ENCODE data around the gene FAF1.
"Not testable (repeated sequence)": the region's sequence is repeated elsewhere in the genome, so short reads cannot be mapped to it uniquely, and the experiment has no call there.

The FAF1 gene

GRCh38 chr1:50959303-50959912 is 659 bp downstream of the FAF1 start:
- no peak for DNase-seq (ENCODE audit: low read depth in 2 of 2)

GRCh38 chr1:50955116-50955515 is 5.0 kb downstream of the FAF1 start:
- DNase-seq (ENCODE audit: low read depth in 2 of 2): no peak

DNA sequence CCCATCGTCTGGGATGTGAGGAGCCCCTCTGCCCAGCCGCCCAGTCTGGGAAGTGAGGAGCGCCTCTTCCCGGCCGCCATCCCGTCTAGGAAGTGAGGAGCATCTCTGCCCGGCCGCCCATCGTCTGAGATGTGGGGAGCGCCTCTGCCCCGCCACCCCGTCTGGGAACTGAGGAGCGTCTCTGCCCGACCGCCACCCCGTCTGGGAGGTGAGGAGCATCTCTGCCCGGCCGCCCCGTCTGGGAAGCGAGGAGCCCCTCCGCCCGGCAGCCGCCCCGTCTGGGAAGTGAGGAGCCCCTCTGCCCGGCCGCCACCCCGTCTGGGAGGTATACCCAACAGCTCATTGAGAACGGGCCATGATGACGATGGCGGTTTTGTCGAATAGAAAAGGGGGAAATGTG is 7.5 kb downstream of the FAF1 start:
- DNase-seq (ENCODE audit: low read depth in 2 of 2): not testable (repeated sequence)

DNA sequence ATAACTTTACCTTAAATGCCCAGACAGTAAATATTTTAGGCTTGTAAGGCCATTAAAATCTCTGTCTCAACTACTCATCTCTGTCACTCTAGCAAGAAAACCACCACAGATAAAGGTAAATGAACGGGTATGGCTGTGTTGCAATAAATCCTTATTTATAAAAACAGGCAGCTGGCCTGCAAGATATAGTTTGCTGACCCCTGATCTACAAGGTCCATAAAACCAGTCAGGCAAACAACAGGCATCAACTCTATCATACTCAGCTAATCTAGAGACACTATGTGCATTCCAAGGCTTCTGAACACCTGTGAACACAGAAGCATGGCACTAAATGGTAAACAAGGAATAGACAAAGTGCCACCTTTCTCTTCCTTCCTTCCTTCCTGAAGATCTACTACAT is 9.7 kb downstream of the FAF1 start:
- no peak for DNase-seq (ENCODE audit: low read depth in 2 of 2)

DNA sequence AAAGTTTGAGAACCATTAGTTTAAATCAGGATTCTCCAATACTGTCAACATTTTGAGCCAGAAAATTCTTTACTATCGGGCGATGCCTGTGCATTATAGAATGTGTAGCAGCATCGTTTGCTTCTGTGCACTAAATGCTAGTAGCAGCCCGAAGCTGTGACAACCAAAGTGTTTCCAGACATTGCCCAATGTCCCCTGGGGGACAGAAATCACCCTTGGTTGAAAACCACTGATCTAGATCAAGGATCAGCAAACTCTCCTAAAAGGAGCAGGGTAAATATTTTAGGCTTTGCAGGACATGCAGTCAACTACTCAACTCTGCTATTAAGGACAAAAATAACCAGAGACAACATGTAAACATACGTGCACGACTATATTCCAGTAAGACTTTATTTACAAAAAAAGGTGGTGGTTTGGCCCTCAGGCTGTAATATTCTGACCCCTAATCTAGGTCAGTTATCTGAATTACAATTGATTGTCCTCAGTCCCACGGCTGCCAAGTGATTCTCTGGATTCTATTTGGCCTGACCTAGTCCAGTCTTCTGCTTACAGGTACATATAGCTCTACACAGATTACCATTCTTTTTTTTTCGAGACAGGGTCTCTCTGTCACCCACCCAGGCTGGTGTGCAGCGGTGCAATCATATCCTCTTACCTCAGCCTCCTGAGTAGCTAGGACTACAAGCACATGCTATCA is 10.6 kb downstream of the FAF1 start:
- no peak for DNase-seq (ENCODE audit: low read depth in 2 of 2)

- DNase-seq (ENCODE audit: low read depth in 2 of 2): no peak
Measured at GRCh38 chr1:50942334-50942733, 17.7 kb downstream of the FAF1 start.

DNA sequence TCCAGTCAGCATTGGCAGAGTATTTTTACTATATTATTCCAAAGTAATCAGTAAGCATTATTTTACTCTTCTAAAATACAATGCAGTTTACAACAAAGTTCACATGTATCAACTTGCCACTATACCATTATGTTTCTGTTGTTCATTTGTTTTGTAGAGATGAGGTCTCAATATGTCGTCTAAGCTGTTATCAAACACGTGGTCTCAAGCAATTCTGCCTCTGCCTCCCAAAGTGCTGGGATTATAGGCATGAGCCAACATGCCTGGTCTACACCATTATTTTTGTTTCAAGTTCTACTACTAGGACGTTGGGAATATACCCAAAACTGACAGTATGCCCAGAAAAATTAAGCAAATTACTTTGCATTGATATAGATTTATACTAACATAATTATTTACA is 19.8 kb downstream of the FAF1 start:
- no peak for DNase-seq (ENCODE audit: low read depth in 2 of 2)

- no peak for DNase-seq (ENCODE audit: low read depth in 2 of 2)
Measured at GRCh38 chr1:50936321-50936720, 23.7 kb downstream of the FAF1 start.

GRCh38 chr1:50935276-50935675 is 24.8 kb downstream of the FAF1 start:
- not testable (repeated sequence) for DNase-seq (ENCODE audit: low read depth in 2 of 2)

DNA sequence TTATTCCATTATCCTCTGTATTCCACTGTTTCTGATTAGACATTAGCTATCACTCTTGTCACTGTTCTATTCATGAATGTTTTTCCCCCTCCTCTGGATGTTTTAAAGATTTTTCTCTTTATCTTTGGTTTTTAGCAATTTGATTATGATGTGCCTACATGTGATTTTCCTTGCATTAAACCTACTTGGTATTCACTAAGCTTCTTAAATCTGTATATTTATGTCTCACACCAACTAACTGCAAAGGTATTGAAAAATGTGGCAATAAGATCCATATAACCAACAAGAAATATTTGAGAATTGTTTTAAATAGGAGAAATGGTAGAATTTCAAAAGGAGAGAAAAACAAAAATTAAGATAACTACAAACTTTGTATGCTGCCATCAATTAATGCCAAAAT is 25.2 kb downstream of the FAF1 start:
- DNase-seq (ENCODE audit: low read depth in 2 of 2): no peak

DNA sequence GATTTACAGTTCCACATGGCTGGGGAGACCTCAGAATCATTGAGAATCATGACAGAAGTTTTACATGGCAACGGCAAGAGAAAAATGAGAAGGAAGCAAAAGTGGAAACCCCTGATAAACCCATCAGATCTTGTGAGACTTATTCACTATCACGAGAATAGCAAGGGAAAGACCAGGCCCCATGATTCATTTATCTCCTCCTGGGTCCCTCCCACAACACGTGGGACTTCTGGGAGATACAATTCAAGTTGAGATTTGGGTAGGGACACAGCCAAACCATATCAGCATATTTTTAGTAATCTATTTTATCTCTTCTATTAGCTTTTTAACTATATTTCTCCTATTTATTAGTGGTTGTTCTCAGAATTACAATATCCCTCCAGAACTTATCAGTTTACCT is 26.3 kb downstream of the FAF1 start:
- DNase-seq (ENCODE audit: low read depth in 2 of 2): not testable (repeated sequence)

GRCh38 chr1:50932043-50932442 is 28.0 kb downstream of the FAF1 start:
- DNase-seq (ENCODE audit: low read depth in 2 of 2): not testable (repeated sequence)

DNA sequence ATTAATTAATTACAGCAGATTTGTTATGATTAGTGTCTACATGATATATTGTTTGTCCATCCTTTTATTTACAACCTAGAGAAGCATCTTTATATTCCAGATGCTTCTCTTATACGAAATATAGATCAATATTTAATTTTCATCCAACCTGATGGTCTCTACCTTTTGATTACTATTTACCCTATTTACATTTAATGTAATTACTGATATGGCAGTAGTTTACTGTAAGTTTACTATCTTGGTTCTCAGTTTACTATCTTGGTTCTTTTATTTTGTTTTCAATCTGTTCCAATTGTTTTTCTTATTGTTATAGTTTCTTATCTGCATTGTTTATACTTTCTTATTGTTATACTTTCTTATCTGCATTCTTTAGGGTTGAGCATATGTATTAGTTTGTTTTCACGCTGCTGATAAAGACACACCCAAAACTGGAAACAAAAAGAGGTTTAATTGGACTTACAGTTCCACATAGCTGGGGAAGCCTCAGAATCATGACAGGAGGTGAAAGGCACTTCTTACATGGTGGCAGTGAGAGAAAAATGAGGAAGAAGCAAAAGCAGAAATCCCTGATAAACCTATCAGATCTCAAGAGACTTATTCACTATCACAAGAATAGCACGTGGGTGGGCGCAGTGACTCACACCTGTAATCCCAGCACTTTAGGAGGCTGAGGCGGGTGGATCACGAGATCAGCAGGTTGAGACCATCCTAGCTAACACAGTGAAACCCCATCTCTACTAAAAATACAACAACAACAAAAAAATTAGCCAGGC is 28.9 kb downstream of the FAF1 start:
- no peak for DNase-seq (ENCODE audit: low read depth in 2 of 2)

DNA sequence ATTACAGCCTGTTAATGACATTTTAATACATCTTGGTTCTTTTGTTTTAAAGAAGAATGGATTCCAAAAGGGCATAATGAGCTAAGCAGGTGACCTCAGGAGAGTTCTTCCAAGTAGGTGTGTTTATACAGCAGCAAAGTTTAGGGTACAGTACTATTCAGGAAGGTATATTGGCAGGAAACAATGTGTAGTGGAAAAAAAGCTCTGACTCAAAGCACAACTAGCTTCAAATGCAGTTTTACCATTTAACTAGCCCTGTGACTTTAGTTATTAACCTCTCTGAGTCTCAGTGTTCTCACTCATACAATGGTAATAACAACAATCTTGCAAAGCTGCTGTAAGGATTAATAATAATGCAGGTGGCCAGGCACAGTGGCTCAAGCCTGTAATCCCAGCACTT is 29.9 kb downstream of the FAF1 start:
- no peak for DNase-seq (ENCODE audit: low read depth in 2 of 2)

- no peak for DNase-seq (ENCODE audit: low read depth in 2 of 2)
Measured at GRCh38 chr1:50929376-50929958, 30.6 kb downstream of the FAF1 start.

DNA sequence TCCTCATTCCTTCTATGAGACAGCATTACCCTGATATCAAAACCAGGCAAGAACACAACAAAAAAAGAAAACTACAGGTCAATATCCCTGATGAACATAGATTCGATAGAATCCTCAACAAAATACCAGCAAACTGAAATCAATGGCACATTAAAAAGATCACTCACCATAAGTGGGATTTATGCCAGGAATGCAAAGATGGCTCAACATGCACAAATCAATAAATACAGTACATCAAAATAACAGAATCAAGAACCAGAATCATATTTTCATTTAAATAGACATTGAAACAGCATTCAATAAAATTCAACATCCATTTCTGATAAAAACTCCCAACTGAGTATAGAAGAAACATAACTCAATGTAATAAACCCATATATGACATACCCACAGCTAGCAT is 36.5 kb downstream of the FAF1 start:
- no peak for DNase-seq (ENCODE audit: low read depth in 2 of 2)

DNA sequence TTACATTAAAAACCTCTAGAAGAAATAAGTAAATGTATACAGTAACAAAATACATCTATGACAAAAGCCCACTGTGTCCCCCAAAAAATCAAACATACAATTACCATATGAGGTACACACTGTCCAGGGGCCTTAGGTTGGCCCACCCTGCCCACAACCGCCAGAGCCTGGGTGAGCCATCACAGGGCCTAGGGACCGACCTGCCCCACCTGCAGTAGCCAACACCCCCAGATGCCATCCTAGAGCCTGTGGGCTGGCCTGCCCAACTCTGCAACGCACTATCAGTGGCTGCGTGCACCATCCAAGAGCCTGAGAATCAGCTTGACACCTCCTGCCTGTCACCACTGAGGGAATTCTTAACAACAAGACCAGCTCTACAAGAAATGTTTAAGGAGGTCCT is 39.0 kb downstream of the FAF1 start:
- no peak for DNase-seq (ENCODE audit: low read depth in 2 of 2)

GRCh38 chr1:50920409-50920808 is 39.7 kb downstream of the FAF1 start:
- DNase-seq (ENCODE audit: low read depth in 2 of 2): no peak

GRCh38 chr1:50917138-50918137 is 42.6 kb downstream of the FAF1 start:
- no peak for DNase-seq (ENCODE audit: low read depth in 2 of 2)

GRCh38 chr1:50915621-50916020 is 44.4 kb downstream of the FAF1 start:
- DNase-seq (ENCODE audit: low read depth in 2 of 2): no peak

DNA sequence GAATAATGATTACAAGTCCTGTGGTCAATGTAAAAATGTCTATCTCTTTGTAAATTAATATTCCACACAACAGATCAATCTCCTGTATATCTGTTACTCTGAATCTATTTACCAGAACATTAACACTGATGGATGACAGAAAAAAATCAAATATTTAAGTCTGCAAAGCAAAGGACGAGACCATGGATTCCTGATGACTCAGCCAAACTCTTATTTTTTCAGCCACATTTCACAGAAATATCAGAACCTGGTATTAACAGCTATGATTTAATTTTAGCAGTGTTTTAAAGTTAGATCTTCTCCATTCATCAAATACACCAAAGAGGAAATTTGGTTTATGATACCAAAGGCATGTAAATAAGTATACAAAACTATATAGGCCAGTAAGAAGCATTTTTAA is 46.1 kb downstream of the FAF1 start:
- DNase-seq (ENCODE audit: low read depth in 2 of 2): no peak
